GM19397 (cell line): ENCODE results near the gene MCAT.
"Not testable (repeated sequence)": the region's sequence is repeated elsewhere in the genome, so short reads cannot be mapped to it uniquely, and the experiment has no call there.

Experiments used
- ATAC-seq: cut with Tn5 transposase; IDR thresholded peaks from one replicate; pipeline ENCODE4 v1.9.1; 2021; ENCODE audit warnings: mild to moderate bottlenecking, moderate library complexity; ENCODE audit not compliant: unreplicated experiment

MCAT gene

DNA sequence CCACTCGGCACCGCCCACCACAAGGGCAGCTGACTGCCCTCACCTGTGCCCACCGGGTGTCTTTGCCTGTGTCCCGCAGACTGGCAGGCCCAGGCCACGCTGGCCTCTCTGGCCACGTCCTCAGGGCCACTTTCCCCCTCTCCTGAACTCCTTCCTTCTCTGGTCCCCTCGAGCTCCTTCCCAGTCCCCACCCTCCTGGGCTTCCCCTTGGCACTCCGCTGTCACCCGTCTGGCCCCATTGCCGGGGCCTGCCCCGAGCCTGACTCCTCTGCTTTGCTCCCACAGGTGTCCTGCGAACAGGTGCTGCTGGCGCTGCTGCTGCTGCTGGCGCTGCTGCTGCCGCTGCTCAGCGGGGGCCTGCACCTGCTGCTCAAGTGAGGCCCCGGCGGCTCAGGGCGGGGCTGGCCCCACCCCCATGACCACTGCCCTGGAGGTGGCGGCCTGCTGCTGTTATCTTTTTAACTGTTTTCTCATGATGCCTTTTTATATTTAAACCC, 14.2 kb downstream of the MCAT start:
- ATAC-seq: no peak

DNA sequence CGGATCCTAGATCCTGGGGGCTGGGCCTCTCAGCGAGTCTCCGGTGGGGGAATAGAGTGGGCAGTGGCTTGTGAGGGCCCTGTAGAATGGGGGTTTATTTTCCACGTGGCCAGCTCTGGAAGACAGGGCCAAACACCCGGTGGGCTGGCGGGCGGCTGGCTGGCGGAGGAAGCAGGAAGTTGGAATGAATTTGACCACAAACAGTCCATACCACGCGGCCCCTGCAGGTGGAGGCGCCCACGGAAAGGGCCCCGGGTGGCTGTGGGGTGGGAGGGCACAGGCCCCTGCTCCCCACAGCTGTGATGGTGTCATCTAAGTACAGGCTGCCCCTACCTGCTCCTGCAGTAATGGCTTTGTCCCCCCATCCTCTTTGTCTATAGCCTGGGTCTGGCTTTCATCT, 15.1 kb downstream of the MCAT start:
- no peak for ATAC-seq

DNA sequence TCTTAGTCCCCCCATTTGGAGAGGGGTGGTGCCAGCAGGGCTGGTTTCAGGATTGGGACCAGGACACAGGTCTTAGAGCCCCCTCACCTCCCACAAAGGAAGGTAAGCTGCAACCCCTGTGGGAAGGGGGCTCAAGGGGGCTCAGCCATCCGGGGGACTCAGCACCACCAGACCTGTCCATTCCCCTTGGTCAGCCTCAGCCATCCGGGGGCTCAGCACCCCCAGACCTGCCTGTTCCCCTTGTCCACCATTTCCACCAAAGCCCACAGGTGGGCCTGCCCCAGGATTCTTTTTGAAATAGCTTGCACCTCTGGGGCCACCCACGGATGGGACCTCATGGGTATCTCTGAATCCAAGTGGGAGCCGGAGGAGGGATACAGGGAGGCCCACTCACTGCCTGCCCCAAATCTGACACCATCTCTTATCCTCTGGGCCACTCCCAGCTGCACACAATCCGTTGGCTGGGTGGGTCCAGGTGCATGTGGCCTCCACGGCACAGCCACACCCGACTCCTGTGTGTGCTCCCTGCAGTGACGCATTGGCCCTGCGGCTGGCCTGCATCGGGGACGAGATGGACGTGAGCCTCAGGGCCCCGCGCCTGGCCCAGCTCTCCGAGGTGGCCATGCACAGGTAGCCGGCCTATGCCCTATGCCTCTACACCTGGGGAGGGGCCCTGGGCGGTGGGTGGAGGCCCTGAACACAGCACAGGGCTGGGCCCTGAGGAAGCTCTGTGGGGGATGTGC, 15.9 kb downstream of the MCAT start:
- no peak for ATAC-seq

DNA sequence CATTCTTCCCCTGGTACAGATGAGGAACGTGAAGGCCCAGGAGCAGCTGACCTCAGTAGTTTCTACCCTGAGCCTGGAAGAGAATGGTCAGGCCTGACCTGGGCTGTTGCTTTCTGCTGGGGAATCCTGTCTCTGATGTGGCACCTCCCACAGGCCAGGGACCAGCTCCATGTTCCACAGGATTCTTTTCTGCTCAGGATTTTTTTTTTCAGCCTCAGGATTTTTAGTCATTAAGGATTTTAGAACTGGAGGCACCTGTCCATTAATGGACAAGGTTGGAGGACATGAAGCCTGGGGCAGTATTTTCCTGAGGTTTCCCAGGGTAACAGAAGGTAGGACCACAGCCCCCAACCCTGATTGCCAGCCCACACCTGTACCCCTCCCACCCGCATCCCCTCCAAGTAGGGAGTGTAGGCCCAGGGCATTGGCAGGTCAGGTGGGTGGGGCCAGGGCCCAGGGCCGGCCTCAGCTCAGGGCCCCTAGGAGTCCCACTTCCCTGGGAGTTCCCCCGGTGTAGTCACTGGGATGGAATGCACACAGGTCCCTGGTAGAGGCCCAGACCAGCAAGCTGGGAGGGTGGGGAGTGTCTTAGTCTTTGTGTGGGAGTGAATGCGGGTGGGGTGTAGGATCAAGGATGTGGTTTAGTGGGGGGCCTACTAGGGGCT, 16.6 kb downstream of the MCAT start:
- ATAC-seq: no peak

DNA sequence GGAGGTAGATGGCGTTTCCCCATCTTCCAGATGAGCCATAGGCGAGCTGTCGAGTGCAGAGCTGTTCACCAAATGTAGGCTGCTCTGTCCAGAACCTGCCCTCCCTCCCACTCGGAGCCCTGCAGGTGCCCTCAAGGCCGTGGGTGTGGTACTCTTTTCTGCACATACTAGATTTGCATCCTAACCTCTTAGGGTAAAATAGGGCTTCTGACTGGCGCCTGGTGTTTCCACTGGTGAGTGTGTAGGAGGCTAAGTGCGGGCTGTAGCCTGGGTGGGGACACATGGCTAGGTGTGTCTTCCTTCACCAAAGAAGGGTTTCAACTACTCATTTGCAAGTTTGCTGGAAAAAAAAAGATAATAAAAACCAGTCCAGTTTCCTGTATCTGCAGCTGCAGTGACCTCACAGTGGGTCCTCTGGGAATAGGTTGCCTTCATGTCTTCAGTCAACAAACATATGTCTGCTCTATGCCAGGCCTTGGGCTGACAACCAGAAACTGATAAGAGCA, 24.2 kb downstream of the MCAT start:
- ATAC-seq: peak; percentile 57

DNA sequence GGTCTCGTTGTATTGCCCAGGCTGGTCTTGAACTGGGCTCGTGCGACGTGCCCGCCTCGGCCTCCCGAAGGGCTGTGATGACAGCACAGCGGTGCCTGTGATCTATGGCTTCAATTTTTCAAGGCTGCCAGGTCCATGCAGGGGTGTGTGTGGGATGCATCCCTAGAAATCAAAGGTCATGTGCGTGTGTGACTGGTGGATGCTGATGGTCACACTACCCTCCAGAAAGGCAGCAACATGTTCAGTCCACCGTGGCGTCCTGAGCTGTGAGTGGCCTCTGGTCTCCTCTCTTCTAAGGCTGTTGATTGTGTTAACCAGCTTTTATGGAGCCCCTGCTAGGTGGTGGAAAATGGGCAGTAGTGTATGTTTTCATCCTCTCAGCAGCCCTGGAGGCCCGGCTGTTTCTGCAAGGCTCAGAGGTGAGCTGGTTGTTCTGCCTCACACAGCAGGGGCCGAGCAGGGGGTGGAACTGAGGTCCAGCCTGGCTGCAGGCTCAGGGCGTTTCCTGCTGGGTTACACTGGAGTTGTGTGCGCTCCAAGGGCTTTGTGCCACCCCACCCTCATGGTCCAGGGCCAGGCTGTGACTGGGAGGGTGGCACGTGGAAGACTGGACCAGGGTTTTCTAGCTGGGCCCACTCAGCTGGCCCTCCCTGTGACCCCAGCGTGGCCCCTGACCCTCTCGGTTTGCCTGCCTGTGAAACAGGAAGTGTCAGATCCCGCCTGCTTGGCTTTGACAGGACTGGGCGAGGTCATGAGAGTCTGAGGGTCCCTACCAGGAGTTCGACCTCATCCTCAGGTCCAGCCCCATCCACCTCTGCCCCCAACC, 25.0 kb downstream of the MCAT start:
- ATAC-seq: no peak

DNA sequence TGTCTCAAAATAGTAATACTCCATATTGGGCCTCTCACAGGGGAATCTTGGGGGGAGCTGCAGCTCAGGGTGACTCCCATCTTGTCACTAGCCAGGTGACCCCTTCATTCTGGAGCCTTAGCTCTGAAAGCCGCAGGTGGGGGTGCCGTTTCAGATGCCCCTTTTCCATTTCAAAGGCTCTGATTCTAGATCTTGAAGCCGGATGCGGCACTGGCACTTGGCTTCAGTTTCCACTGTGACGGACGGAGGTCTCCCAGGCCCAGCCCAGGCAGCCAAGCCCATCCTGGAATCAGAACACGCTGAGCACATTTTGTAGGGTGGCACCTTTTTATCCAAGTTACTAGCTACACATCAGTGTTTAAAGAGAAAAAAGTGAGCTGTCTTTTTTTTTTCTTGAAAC, 26.3 kb downstream of the MCAT start:
- no peak for ATAC-seq

DNA sequence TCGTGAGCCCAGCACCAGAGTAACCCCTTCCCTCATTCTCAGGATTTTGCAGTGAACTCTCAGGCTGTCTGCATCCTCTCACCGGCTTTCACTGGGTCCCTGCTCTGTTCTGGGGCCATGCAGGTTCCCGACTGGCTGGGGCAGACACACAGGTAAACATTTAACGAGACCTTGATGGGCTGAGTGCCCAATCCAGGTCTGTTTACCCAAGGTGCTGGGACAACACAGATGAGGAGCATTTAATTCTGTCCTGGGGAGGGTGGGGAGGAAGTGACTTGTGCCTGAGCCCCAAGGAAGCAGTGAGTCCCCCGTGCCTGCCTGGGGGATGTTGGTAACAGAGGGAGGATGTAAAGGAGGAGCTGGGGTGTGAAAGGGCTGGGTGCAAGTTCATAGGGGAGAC, 28.2 kb downstream of the MCAT start:
- no peak for ATAC-seq

DNA sequence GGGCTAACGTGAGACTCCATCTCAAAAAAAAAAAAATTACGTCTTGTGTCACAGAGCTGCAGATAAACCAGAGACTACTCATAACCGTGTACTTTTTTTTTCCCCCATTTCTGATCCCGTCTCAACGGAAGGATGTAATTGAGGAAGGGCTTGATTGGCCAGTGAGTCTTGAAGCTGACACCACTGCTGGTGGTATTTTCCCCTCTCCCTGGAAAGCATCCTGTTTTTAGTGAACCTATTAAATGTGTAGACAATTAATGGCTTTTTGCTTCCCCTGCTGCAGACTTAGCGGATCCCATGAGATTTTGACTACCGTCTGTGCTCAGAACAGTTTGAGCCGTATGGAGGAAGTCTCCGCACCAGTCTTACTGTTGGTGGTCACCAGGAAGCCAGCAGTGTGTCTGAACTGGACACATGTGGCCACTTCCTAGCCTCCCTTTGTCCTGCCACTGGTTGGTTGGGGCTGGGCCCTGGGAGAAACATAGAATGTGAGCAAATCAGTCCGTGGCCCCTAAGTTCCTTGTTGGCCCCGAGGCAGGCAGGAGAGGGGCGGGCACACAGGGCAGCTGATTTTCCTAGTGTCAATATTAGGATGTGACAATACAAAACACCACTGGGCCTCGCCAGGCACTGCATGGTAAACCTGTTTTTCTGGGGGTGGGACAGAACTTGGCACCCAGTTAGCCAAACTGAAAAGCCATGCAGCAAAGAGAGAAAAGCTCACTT, 29.5 kb downstream of the MCAT start:
- no peak for ATAC-seq

DNA sequence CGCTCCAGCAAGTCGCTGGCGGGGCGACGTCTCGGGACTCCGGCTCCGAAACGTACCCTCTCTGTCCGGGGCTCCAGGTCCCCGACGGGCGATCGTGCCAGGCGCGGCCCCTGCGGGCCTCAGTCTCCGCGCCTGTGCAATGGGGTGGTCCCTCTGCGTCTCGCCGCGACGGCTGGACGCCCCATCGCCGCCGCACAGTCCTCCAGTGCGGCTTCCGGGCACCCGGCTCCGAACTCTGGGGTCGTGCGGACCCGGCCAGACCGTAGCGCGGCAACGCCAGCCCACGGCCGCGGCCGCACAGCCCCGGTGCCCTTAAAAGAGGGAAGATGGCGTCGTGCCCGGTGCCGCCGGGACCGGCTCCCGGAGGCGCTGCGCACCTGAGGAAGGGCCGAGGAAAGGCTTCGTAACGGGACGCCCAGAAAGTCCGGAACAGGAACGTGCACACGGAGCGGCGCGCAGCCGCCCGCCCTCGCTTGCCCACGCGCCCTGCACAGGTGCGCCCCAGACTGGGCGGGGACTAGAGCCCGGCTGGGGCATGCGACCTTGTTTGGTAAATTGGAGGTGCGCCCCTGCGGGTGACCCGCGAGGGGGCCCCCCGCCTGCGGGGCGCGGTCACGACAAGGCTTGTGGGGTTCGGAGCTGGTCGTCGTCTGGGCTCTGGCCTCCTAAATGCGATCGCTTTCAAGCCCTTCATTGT, 32.1 kb downstream of the MCAT start:
- no peak for ATAC-seq

DNA sequence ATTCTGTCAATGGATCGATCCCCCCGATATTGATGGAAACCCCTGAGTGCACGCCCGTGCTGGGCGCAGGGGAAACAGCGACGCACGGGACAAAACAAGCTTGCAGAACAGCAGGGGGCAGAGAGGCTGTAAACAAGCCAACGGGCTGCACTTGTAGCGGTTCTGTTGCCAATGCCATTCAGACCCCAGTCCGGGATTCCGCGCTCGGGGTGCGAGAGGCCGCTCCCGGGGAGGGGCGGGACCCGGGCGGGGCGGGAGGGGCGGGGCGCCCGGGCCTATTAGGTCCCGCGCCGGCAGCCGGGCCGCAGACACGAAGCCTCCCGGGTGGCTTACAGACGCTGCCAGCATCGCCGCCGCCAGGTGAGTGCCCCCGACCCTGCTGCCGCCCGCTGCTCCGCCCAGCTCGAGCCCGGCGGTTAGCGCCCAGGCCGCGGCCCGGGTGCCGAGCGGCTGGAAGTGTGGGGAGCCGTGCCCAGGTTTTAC, 32.7 kb downstream of the MCAT start, which contains the start of gene BIK:
Gene BIK (plus strand): TSS at position 307 of the 483 bp plus-strand sequence. CDS start 13,273 bp downstream, outside the sequence.
- no peak for ATAC-seq

DNA sequence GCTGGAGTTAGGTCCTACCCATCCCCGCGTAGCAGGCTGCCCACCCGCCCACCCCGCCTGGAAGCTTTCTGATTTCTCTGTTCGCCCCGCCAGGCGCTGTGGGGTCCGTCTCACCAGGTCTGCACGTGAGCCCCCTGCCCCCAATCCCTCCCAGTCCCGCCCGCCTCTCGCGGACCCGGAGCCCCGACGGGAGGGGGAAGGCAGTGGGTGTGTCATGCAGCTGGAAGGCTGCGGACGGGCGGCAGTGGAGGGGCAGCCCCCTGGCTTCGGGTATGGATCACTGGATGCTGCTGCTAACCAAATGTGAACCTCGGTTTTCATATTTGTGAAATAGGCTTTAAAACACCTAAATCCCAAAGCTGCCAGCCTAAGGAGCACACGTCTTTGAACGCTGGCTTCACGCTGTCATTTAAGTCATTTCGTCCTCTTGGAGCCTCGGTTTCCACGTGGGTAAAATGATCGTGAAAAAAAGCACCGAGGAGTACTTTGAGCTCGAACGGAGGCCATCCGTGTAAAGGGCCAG, 33.2 kb downstream of the MCAT start:
- no peak for ATAC-seq

DNA sequence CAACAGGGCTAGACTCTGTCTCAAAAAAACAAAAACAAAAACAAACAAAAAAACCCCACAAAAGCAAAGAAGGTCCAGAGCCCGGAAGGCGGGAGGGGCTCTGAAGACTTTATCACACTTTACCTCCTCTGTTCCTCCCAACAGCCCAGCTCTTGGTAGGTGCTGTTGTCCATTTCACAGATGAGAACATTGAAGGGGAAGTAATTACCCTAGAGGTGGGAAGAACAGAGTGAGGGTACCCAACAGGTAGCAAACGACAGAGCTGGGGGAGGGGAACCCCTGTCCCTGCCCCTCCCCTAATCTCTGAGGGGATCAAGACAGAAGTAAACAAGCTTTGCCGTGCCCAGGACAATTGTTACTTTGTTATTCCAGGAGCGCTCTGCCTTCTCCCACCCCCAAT, 33.7 kb downstream of the MCAT start:
- no peak for ATAC-seq

DNA sequence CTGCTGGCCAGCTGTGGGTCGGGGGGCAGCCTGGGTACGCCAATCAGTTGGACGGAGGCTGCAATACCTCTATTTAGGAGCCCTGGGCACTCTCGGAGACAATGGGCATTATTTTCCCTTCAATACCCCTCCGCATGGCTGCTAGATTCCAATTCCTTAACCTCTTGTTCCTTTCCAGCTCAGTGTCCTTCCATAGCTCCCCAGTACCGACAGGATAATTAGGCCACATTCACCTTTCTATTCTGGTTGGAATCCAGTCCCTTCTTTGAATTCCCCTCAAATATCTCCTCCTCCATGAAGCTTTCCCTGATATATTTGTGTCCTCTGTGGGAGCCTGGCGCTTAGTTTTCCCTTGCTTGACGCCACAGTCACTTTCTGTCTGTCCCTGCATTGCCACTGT, 36.9 kb downstream of the MCAT start:
- no peak for ATAC-seq

DNA sequence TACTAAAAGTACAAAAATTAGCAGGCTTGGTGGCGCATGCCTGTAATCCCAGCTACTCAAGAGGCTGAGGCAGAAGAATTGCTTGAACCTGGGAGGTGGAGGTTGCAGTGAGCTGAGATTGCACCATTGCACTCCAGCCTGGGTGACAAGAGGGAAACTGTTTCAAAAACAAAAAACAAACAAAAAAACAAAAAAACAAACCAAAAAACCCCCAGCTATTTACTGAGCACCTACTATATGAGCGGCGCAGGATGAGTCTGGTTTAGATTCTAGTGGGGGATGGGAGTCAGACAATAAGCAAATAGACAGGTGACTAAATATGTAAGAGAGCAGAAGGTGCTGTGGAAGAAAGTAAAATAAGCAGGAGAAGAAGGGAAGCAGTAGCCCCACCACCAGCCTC, 38.2 kb downstream of the MCAT start:
- ATAC-seq: not testable (repeated sequence)

DNA sequence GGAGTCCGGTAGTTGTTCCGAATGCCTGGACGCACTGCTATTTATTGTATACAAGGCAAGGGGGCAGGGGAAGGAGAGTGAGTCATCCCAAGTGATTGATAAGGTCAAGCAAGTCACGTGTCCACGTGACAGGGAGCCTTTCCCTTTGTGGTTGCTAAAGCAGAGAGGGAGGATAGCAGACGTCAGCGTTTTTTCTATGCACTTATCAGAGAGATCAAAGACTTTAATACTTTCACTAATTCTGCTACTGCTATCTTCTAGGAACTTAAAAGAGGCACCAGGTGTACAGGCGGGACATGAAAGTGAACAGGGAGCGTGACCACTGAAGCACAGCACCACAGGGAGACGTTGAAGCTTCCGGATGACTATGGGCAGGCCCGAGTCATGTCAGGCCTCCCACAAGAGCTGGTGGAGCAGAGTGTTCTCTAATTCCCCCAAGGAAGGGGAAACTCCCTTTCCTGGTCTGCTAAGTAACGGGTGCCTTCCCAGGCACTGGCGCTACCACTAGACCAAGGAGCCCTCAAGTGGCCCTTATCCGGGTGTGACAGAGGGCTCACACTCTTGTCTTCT, 39.1 kb downstream of the MCAT start:
- ATAC-seq: not testable (repeated sequence)

DNA sequence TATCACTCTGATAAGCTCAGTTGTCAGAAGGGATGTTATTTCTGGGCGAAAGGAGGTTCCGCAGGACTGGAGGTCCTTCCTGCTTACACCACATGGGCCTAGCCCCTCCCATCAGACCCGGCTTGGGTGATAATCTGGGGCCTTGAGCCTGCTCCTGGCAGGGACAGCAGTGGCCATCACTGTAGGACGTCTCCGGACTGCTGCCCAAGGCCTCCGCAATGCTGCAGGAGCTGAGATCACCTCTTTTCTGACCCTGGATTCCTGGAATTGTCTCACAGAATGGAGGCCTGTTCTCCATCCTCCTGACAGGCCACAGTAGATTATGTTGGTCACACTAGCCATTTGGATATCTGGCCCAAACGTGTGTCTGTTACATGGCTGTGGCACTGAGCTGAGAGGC, 41.9 kb downstream of the MCAT start:
- ATAC-seq: no peak

DNA sequence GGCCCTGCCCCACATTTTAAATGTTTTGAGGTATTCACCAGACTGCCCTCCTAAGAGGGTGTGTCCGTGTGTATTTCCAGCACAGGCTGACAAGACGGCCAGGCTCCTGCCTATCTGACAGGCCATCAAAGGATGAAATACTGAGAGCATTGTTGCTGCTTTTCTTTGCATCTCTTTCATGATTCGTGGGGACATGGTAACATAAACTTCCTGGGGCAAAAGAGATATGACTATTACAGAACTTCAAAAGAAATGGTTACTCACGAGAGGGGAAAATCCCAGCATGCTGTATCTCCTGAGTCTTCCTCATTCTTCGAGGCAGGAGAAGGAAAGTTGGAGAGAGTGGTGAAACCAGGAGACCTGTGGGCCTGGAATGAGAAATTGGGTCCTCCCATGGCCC, 43.0 kb downstream of the MCAT start:
- no peak for ATAC-seq

DNA sequence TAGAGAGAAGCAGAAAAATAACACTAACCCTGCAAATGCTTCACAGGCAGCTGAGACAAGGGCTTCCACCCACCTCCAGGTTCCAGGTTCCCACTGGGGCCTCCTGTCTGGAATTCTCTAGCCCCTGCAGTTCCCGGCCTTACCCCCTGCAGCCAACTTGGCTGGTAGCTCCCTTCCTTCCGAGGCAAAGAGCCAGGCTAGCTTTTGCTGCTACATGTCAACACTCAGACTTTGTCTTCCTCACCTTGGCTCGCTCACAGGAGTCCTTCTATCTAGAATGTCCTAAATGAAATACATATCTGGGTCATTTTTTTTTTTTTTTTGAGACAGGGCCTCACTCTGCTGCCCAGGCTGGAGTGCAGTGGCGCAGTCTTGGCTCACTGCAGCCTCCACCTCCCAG, 44.1 kb downstream of the MCAT start:
- no peak for ATAC-seq
